Measurements from ENCODE around the gene HNRNPF. TPM values are rescaled to one million over a fixed set of nuclear protein-coding genes. Genes with fewer than 3 reads are reported as not detected.

Gene HNRNPF
- total RNA-seq, 1 donor: 229 TPM

GRCh38 chr10:43390759-43391158 lies 18.2 kb downstream of the HNRNPF start:
- Histone ChIP-seq H4K20me1 (ENCODE audit: insufficient read depth, low read length) (peaks cover 77% of the 10 kb centered on the region), H3K9me3 (ENCODE audit: low read depth, low read length) (no peaks in the 10 kb centered on the region), H3K36me3 (ENCODE audit: insufficient read depth, low read length) (peaks cover 85% of the 10 kb centered on the region), H3K27me3 (ENCODE audit: insufficient read depth, low read length) (no peaks in the 10 kb centered on the region), H2AFZ (ENCODE audit: low read length) (no peak overlapping the region), H3K4me3 (ENCODE audit: insufficient read depth, low read length) (no peak overlapping the region), H3K4me2 (ENCODE audit: insufficient read depth, low read length) (no peak overlapping the region), H3K4me1 (ENCODE audit: insufficient read depth, low read length) (peaks cover 7% of the 10 kb centered on the region), H3K79me2 (ENCODE audit: insufficient read depth, low read length) (peaks cover 92% of the 10 kb centered on the region), H3K27ac (ENCODE audit: low read depth, low read length) (no peak overlapping the region)
- DNase-seq (ENCODE audit: insufficient read length, low spot score, missing footprints): peak; percentile 71
- TF ChIP-seq, protein P1, sequence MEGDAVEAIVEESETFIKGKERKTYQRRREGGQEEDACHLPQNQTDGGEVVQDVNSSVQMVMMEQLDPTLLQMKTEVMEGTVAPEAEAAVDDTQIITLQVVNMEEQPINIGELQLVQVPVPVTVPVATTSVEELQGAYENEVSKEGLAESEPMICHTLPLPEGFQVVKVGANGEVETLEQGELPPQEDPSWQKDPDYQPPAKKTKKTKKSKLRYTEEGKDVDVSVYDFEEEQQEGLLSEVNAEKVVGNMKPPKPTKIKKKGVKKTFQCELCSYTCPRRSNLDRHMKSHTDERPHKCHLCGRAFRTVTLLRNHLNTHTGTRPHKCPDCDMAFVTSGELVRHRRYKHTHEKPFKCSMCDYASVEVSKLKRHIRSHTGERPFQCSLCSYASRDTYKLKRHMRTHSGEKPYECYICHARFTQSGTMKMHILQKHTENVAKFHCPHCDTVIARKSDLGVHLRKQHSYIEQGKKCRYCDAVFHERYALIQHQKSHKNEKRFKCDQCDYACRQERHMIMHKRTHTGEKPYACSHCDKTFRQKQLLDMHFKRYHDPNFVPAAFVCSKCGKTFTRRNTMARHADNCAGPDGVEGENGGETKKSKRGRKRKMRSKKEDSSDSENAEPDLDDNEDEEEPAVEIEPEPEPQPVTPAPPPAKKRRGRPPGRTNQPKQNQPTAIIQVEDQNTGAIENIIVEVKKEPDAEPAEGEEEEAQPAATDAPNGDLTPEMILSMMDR (IDR thresholded peaks at IDR 0.05; ENCODE audit: extremely low read depth, low read depth, low read length): peak; percentile 72

DNA sequence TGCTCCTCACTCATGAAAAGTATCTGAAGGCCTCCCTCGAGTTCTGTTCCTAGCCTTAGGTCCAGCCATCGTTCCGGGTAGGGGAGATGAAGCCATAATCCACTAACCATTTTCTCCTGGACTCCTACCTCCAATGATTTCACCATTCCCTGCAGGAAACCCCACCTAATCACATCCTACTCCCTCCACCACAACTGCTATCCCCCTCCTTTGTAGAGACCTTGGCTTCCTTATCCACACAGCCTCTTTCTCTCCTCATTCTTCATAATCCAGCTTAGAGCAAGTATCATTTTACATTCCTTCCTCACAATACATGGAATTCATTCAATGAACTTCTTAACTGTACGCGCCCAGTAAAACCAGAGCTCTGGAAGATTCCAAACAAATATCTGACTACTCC lies 18.7 kb downstream of the HNRNPF start:
- Histone ChIP-seq H3K36me3 (ENCODE audit: insufficient read depth, low read length) (peaks cover 89% of the 10 kb centered on the region), H3K27me3 (ENCODE audit: insufficient read depth, low read length) (no peaks in the 10 kb centered on the region), H2AFZ (ENCODE audit: low read length) (no peak overlapping the region), H3K79me2 (ENCODE audit: insufficient read depth, low read length) (peaks cover 87% of the 10 kb centered on the region), H3K4me1 (ENCODE audit: insufficient read depth, low read length) (peaks cover 3% of the 10 kb centered on the region), H3K9me3 (ENCODE audit: low read depth, low read length) (no peaks in the 10 kb centered on the region), H3K4me2 (ENCODE audit: insufficient read depth, low read length) (no peak overlapping the region), H3K27ac (ENCODE audit: low read depth, low read length) (no peak overlapping the region), H3K4me3 (ENCODE audit: insufficient read depth, low read length) (no peak overlapping the region), H4K20me1 (ENCODE audit: insufficient read depth, low read length) (peaks cover 77% of the 10 kb centered on the region)
- no peak for DNase-seq (ENCODE audit: insufficient read length, low spot score, missing footprints)
- TF ChIP-seq, protein P1 (IDR thresholded peaks at IDR 0.05; ENCODE audit: extremely low read depth, low read depth, low read length): no peak

DNA sequence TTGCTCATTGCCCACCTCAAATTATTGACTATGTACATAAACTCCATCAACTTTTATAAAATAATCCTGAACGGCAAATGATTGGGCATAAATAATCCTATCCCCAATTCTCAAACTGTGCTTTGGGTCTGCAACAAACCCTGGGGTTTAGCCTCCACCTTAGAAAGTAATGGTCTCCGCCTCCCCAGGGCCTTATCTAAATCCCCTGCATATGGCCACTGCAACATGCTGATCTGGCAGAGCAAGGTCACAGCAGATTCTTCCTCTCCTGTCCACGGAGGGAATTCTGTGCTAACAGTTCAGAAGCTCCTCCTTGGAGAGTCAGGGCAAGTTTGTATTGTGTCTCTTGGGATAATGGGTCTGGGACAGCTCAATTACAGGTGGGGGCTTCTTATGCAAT lies 19.1 kb downstream of the HNRNPF start:
- Histone ChIP-seq H4K20me1 (ENCODE audit: insufficient read depth, low read length) (peaks cover 77% of the 10 kb centered on the region), H2AFZ (ENCODE audit: low read length) (no peak overlapping the region), H3K9me3 (ENCODE audit: low read depth, low read length) (no peaks in the 10 kb centered on the region), H3K79me2 (ENCODE audit: insufficient read depth, low read length) (peaks cover 83% of the 10 kb centered on the region), H3K27ac (ENCODE audit: low read depth, low read length) (no peak overlapping the region), H3K27me3 (ENCODE audit: insufficient read depth, low read length) (no peaks in the 10 kb centered on the region), H3K4me3 (ENCODE audit: insufficient read depth, low read length) (no peak overlapping the region), H3K36me3 (ENCODE audit: insufficient read depth, low read length) (peaks cover 89% of the 10 kb centered on the region), H3K4me1 (ENCODE audit: insufficient read depth, low read length) (no peaks in the 10 kb centered on the region), H3K4me2 (ENCODE audit: insufficient read depth, low read length) (no peak overlapping the region)
- TF ChIP-seq, protein P1 (IDR thresholded peaks at IDR 0.05; ENCODE audit: extremely low read depth, low read depth, low read length): no peak
- no peak for DNase-seq (ENCODE audit: insufficient read length, low spot score, missing footprints)

- TF ChIP-seq, protein P1 (IDR thresholded peaks at IDR 0.05; ENCODE audit: extremely low read depth, low read depth, low read length): no peak
- no peak overlapping the region for H3K27ac ChIP-seq (ENCODE audit: low read depth, low read length)
- peaks cover 6% of the 10 kb centered on the region for H3K4me1 ChIP-seq (ENCODE audit: insufficient read depth, low read length)
- no peak overlapping the region for H2AFZ ChIP-seq (ENCODE audit: low read length)
- DNase-seq (ENCODE audit: insufficient read length, low spot score, missing footprints): no peak
- no peaks in the 10 kb centered on the region for H3K27me3 ChIP-seq (ENCODE audit: insufficient read depth, low read length)
- no peak overlapping the region for H3K4me2 ChIP-seq (ENCODE audit: insufficient read depth, low read length)
- peaks cover 62% of the 10 kb centered on the region for H4K20me1 ChIP-seq (ENCODE audit: insufficient read depth, low read length)
- no peaks in the 10 kb centered on the region for H3K9me3 ChIP-seq (ENCODE audit: low read depth, low read length)
- H3K79me2 ChIP-seq (ENCODE audit: insufficient read depth, low read length): peaks cover 61% of the 10 kb centered on the region
- peaks cover 69% of the 10 kb centered on the region for H3K36me3 ChIP-seq (ENCODE audit: insufficient read depth, low read length)
- no peak overlapping the region for H3K4me3 ChIP-seq (ENCODE audit: insufficient read depth, low read length)
Observed at GRCh38 chr10:43387678-43388032, 21.3 kb downstream of the HNRNPF start.

Data from osteoblast (primary cell).